ENCODE results near the gene CREB3. TPM values are rescaled to one million over a fixed set of nuclear protein-coding genes. Genes with fewer than 3 reads are reported as not detected.

Gene CREB3
- total RNA-seq, 1 donor from 2014 or later: 33.2 TPM

DNA sequence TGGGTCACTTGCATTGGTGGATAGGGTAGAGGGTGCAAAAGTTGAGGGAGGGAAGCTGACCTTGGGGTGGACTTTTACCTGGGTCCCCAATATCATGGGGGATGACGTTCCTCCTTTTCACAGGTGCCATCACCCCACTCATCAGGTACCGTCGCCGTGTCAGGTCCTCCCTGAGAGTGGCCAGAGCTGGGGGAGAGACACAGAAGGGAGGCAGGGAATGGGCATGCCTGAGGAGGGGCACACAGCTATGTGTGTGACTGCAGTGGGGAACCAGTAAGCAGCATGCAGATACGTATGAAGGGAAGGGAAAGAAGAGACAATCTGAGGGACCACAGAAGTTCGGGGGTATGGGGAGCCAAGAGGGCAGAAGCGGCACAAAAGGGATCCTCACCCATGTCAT, 6.5 kb downstream of the CREB3 start:
- no peaks in the 10 kb centered on the region for H3K27me3 Mint-ChIP-seq
- DNase-seq (ENCODE audit: low spot score, unreplicated experiment): no peak
- peaks cover 30% of the 10 kb centered on the region for H3K36me3 Mint-ChIP-seq (ENCODE audit: insufficient read depth)
- H3K27ac Mint-ChIP-seq: no peak overlapping the region
- no peak overlapping the region for H3K4me3 Mint-ChIP-seq (ENCODE audit: low read depth)
- no peaks in the 10 kb centered on the region for H3K4me1 Mint-ChIP-seq (ENCODE audit: low read depth)
- H3K9me3 Mint-ChIP-seq (ENCODE audit: low read depth): no peaks in the 10 kb centered on the region
- TF ChIP-seq CTCF (IDR thresholded peaks at IDR 0.05; ENCODE audit: unreplicated experiment): no peak

- Mint-ChIP-seq H3K36me3 (ENCODE audit: insufficient read depth) (peaks cover 30% of the 10 kb centered on the region), H3K27me3 (no peaks in the 10 kb centered on the region), H3K4me1 (ENCODE audit: low read depth) (no peaks in the 10 kb centered on the region), H3K9me3 (ENCODE audit: low read depth) (no peaks in the 10 kb centered on the region), H3K4me3 (ENCODE audit: low read depth) (no peak overlapping the region), H3K27ac (no peak overlapping the region)
- TF ChIP-seq CTCF (IDR thresholded peaks at IDR 0.05; ENCODE audit: unreplicated experiment): no peak
- no peak for DNase-seq (ENCODE audit: low spot score, unreplicated experiment)
Observed at GRCh38 chr9:35740243-35740642, 7.8 kb downstream of the CREB3 start.

- peaks cover 31% of the 10 kb centered on the region for H3K36me3 Mint-ChIP-seq (ENCODE audit: insufficient read depth)
- DNase-seq (ENCODE audit: low spot score, unreplicated experiment): no peak
Observed at GRCh38 chr9:35741740-35742139, 9.3 kb downstream of the CREB3 start.

GRCh38 chr9:35743452-35743851, 11.0 kb downstream of the CREB3 start:
- peaks cover 25% of the 10 kb centered on the region for H3K36me3 Mint-ChIP-seq (ENCODE audit: insufficient read depth)

More at GRCh38 chr9:35741740-35742139, 9.3 kb downstream of the CREB3 start:
- H3K4me3 Mint-ChIP-seq (ENCODE audit: low read depth): no peak overlapping the region
- H3K27ac Mint-ChIP-seq: peak overlapping the region; percentile 9
- H3K9me3 Mint-ChIP-seq (ENCODE audit: low read depth): no peaks in the 10 kb centered on the region
- no peaks in the 10 kb centered on the region for H3K27me3 Mint-ChIP-seq
- no peak for TF ChIP-seq CTCF (IDR thresholded peaks at IDR 0.05; ENCODE audit: unreplicated experiment)
- H3K4me1 Mint-ChIP-seq (ENCODE audit: low read depth): peaks cover 10% of the 10 kb centered on the region

GRCh38 chr9:35743880-35744518, 11.5 kb downstream of the CREB3 start:
- Mint-ChIP-seq H3K36me3 (ENCODE audit: insufficient read depth) (peaks cover 20% of the 10 kb centered on the region), H3K4me3 (ENCODE audit: low read depth) (no peak overlapping the region), H3K27me3 (no peaks in the 10 kb centered on the region), H3K4me1 (ENCODE audit: low read depth) (peaks cover 26% of the 10 kb centered on the region), H3K9me3 (ENCODE audit: low read depth) (no peaks in the 10 kb centered on the region), H3K27ac (no peak overlapping the region)
- DNase-seq (ENCODE audit: low spot score, unreplicated experiment): no peak
- no peak for TF ChIP-seq CTCF (IDR thresholded peaks at IDR 0.05; ENCODE audit: unreplicated experiment)

More at GRCh38 chr9:35743452-35743851, 11.0 kb downstream of the CREB3 start:
- no peak for TF ChIP-seq CTCF (IDR thresholded peaks at IDR 0.05; ENCODE audit: unreplicated experiment)
- no peak for DNase-seq (ENCODE audit: low spot score, unreplicated experiment)
- Mint-ChIP-seq H3K27ac (no peak overlapping the region), H3K27me3 (no peaks in the 10 kb centered on the region), H3K9me3 (ENCODE audit: low read depth) (no peaks in the 10 kb centered on the region), H3K4me3 (ENCODE audit: low read depth) (no peak overlapping the region), H3K4me1 (ENCODE audit: low read depth) (peaks cover 26% of the 10 kb centered on the region)

Data from progenitor cell of endocrine pancreas (in vitro differentiated cells).